NB4 (cell line): ENCODE data around the gene LSM3.

ENCODE experiments used
- MYC ChIP-seq: IDR thresholded peaks from 2 replicates; pipeline ENCODE4 v1.6.1; 2011; ENCODE audit warnings: low read depth, low read length
- POLR2A ChIP-seq: IDR thresholded peaks from 2 replicates; pipeline ENCODE4 v1.6.1; 2011; ENCODE audit warnings: mild to moderate bottlenecking; ENCODE audit not compliant: insufficient read length; ENCODE audit errors: extremely low read depth
- TF ChIP-seq, protein P1 (sequence below): IDR thresholded peaks from one replicate; pipeline ENCODE4 v1.5.1; 2012; ENCODE audit warnings: low read depth, low read length

- no peak for TF ChIP-seq POLR2A
- TF ChIP-seq, protein P1, sequence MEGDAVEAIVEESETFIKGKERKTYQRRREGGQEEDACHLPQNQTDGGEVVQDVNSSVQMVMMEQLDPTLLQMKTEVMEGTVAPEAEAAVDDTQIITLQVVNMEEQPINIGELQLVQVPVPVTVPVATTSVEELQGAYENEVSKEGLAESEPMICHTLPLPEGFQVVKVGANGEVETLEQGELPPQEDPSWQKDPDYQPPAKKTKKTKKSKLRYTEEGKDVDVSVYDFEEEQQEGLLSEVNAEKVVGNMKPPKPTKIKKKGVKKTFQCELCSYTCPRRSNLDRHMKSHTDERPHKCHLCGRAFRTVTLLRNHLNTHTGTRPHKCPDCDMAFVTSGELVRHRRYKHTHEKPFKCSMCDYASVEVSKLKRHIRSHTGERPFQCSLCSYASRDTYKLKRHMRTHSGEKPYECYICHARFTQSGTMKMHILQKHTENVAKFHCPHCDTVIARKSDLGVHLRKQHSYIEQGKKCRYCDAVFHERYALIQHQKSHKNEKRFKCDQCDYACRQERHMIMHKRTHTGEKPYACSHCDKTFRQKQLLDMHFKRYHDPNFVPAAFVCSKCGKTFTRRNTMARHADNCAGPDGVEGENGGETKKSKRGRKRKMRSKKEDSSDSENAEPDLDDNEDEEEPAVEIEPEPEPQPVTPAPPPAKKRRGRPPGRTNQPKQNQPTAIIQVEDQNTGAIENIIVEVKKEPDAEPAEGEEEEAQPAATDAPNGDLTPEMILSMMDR, result no peak
- TF ChIP-seq MYC, result no peak
Measured at GRCh38 chr3:14222900-14223594, 44.4 kb downstream of the LSM3 start.
